ENCODE measurements around the gene SH3RF3. TPM values are rescaled to one million over a fixed set of nuclear protein-coding genes. Genes with fewer than 3 reads are reported as not detected.

Gene SH3RF3
- total RNA-seq, 1 experiment from 2014 or later, result 1.0 TPM

GRCh38 chr2:109345091-109345490 lies 216.1 kb downstream of the SH3RF3 start:
- CTCF ChIA-PET, result no interaction called here
- Mint-ChIP-seq H3K4me3 (no peak overlapping the region), H3K4me1 (peaks cover 11% of the 10 kb centered on the region), H3K36me3 (no peaks in the 10 kb centered on the region), H3K27ac (no peak overlapping the region), H3K9me3 (peaks cover 12% of the 10 kb centered on the region), H3K27me3 (ENCODE audit: low read depth) (no peaks in the 10 kb centered on the region)
- ATAC-seq, result no peak
- POLR2A ChIA-PET, result no interaction called here
- no peak for TF ChIP-seq EMX1 (CRISPR knock-in tag; IDR thresholded peaks at IDR 0.05)
- no peak for TF ChIP-seq ZBTB21 (CRISPR knock-in tag; IDR thresholded peaks at IDR 0.05; ENCODE audit: borderline replicate concordance)
- no peak for TF ChIP-seq NR1H2 (CRISPR knock-in tag; IDR thresholded peaks at IDR 0.05)
- no peak for TF ChIP-seq PRRX2 (CRISPR knock-in tag; IDR thresholded peaks at IDR 0.05)
- TF ChIP-seq JUN (CRISPR knock-in tag; IDR thresholded peaks at IDR 0.05), result no peak
- no peak for TF ChIP-seq IRF1 (CRISPR knock-in tag; IDR thresholded peaks at IDR 0.05)
- no peak for TF ChIP-seq SMAD4 (CRISPR knock-in tag; IDR thresholded peaks at IDR 0.05)
- no peak for TF ChIP-seq HMGXB4 (CRISPR knock-in tag; IDR thresholded peaks at IDR 0.05)
- no peak for TF ChIP-seq ZNF121 (CRISPR knock-in tag; IDR thresholded peaks at IDR 0.05)
- TF ChIP-seq MYBL2 (CRISPR knock-in tag; IDR thresholded peaks at IDR 0.05), result no peak
- no peak for DNase-seq (ENCODE audit: low spot score)

GRCh38 chr2:109345653-109346480 lies 216.9 kb downstream of the SH3RF3 start:
- POLR2A ChIA-PET, result no interaction called here
- no peak for TF ChIP-seq HMGXB4 (CRISPR knock-in tag; IDR thresholded peaks at IDR 0.05)
- no peak for TF ChIP-seq PRRX2 (CRISPR knock-in tag; IDR thresholded peaks at IDR 0.05)
- TF ChIP-seq ZNF396 (CRISPR knock-in tag; IDR thresholded peaks at IDR 0.05; ENCODE audit: borderline replicate concordance), result no peak
- no peak for TF ChIP-seq AFF4 (CRISPR knock-in tag; IDR thresholded peaks at IDR 0.05; ENCODE audit: borderline replicate concordance)
- no peak for TF ChIP-seq ERG (CRISPR knock-in tag; IDR thresholded peaks at IDR 0.05)
- TF ChIP-seq GTF2I (CRISPR knock-in tag; conservative IDR thresholded peaks at IDR 0.05), result no peak
- TF ChIP-seq E2F5 (CRISPR knock-in tag; IDR thresholded peaks at IDR 0.05), result no peak
- no peak for TF ChIP-seq ZNF512 (CRISPR knock-in tag; IDR thresholded peaks at IDR 0.05; ENCODE audit: borderline replicate concordance)
- no peak for TF ChIP-seq NFATC4 (CRISPR knock-in tag; IDR thresholded peaks at IDR 0.05)
- TF ChIP-seq RORB (CRISPR knock-in tag; IDR thresholded peaks at IDR 0.05), result no peak
- no peak for TF ChIP-seq NR3C1 (CRISPR knock-in tag; conservative IDR thresholded peaks at IDR 0.05; ENCODE audit: low read depth)
- no peak for TF ChIP-seq USF2 (CRISPR knock-in tag; IDR thresholded peaks at IDR 0.05)
- TF ChIP-seq RELA (CRISPR knock-in tag; IDR thresholded peaks at IDR 0.05; ENCODE audit: borderline replicate concordance), result no peak

More at GRCh38 chr2:109345653-109346480, 216.9 kb downstream of the SH3RF3 start:
- H3K27me3 Mint-ChIP-seq (ENCODE audit: low read depth), result no peaks in the 10 kb centered on the region
- ATAC-seq (no peak), DNase-seq (ENCODE audit: low spot score) (no peak)
- no peak overlapping the region for H3K27ac Mint-ChIP-seq
- H3K4me1 Mint-ChIP-seq, result peaks cover 11% of the 10 kb centered on the region
- CTCF ChIA-PET, result interaction anchor here (1.2 kb wide), 1 partner anchor 41 kb away, joined by 3 read pairs; no protein-coding TSS in a partner anchor
- no peaks in the 10 kb centered on the region for H3K36me3 Mint-ChIP-seq
- H3K4me3 Mint-ChIP-seq, result no peak overlapping the region
- H3K9me3 Mint-ChIP-seq, result peaks cover 4% of the 10 kb centered on the region

All from WTC11 (cell line).